ENCODE measurements around the gene ANXA3. TPM values are rescaled to one million over a fixed set of nuclear protein-coding genes. Genes with fewer than 3 reads are reported as not detected.
"Not testable (repeated sequence)": the region's sequence is repeated elsewhere in the genome, so short reads cannot be mapped to it uniquely, and the experiment has no call there.

Gene ANXA3
- total RNA-seq, 2 donors from 2014 or later, result 5.1 TPM; not detected in 1

- ATAC-seq (no peak), DNase-seq (no peak)
- Mint-ChIP-seq H3K4me3 (no peak overlapping the region), H3K36me3 (ENCODE audit: low read depth) (no peaks in the 10 kb centered on the region), H3K27ac (no peak overlapping the region), H3K4me1 (no peaks in the 10 kb centered on the region), H3K27me3 (peaks cover 6% of the 10 kb centered on the region)
- no peaks in the 10 kb centered on the region for H3K9me3 ChIP-seq (ENCODE audit: control insufficient read depth, low read length, poor library complexity, severe bottlenecking)
Measured at GRCh38 chr4:78525559-78525958, 26.0 kb upstream of the ANXA3 start.

GRCh38 chr4:78527103-78527502 is 24.5 kb upstream of the ANXA3 start:
- Mint-ChIP-seq H3K4me1 (no peaks in the 10 kb centered on the region), H3K27ac (no peak overlapping the region), H3K4me3 (no peak overlapping the region), H3K27me3 (peaks cover 6% of the 10 kb centered on the region), H3K36me3 (ENCODE audit: low read depth) (no peaks in the 10 kb centered on the region)
- H3K9me3 ChIP-seq (ENCODE audit: control insufficient read depth, low read length, poor library complexity, severe bottlenecking), result no peaks in the 10 kb centered on the region
- ATAC-seq, result no peak
- DNase-seq, result no peak

- Mint-ChIP-seq H3K36me3 (ENCODE audit: low read depth) (no peaks in the 10 kb centered on the region), H3K4me1 (no peaks in the 10 kb centered on the region), H3K27ac (no peak overlapping the region), H3K27me3 (peaks cover 6% of the 10 kb centered on the region), H3K4me3 (no peak overlapping the region)
- no peaks in the 10 kb centered on the region for H3K9me3 ChIP-seq (ENCODE audit: control insufficient read depth, low read length, poor library complexity, severe bottlenecking)
- DNase-seq (no peak), ATAC-seq (no peak)
Measured at GRCh38 chr4:78527555-78527954, 24.0 kb upstream of the ANXA3 start.

- ATAC-seq, result no peak
- DNase-seq, result no peak
- Mint-ChIP-seq H3K27ac (no peak overlapping the region), H3K4me1 (no peaks in the 10 kb centered on the region), H3K27me3 (peaks cover 8% of the 10 kb centered on the region), H3K4me3 (no peak overlapping the region), H3K36me3 (ENCODE audit: low read depth) (no peaks in the 10 kb centered on the region)
- H3K9me3 ChIP-seq (ENCODE audit: control insufficient read depth, low read length, poor library complexity, severe bottlenecking), result no peaks in the 10 kb centered on the region
Measured at GRCh38 chr4:78528327-78528726, 23.2 kb upstream of the ANXA3 start.

- Mint-ChIP-seq H3K27me3 (peaks cover 9% of the 10 kb centered on the region), H3K4me3 (no peak overlapping the region), H3K27ac (no peak overlapping the region), H3K4me1 (no peaks in the 10 kb centered on the region), H3K36me3 (ENCODE audit: low read depth) (no peaks in the 10 kb centered on the region)
- no peaks in the 10 kb centered on the region for H3K9me3 ChIP-seq (ENCODE audit: control insufficient read depth, low read length, poor library complexity, severe bottlenecking)
- DNase-seq (no peak), ATAC-seq (no peak)
Measured at GRCh38 chr4:78529569-78530209, 21.9 kb upstream of the ANXA3 start.

- no peak overlapping the region for H3K4me3 Mint-ChIP-seq
- H3K27ac Mint-ChIP-seq, result no peak overlapping the region
- DNase-seq (no peak), ATAC-seq (no peak)
- H3K27me3 Mint-ChIP-seq, result peaks cover 17% of the 10 kb centered on the region
- no peaks in the 10 kb centered on the region for H3K36me3 Mint-ChIP-seq (ENCODE audit: low read depth)
- no peaks in the 10 kb centered on the region for H3K9me3 ChIP-seq (ENCODE audit: control insufficient read depth, low read length, poor library complexity, severe bottlenecking)
- no peaks in the 10 kb centered on the region for H3K4me1 Mint-ChIP-seq
Measured at GRCh38 chr4:78532046-78532445, 19.5 kb upstream of the ANXA3 start.

- Mint-ChIP-seq H3K36me3 (ENCODE audit: low read depth) (no peaks in the 10 kb centered on the region), H3K27me3 (peaks cover 23% of the 10 kb centered on the region), H3K4me3 (no peak overlapping the region), H3K4me1 (no peaks in the 10 kb centered on the region), H3K27ac (no peak overlapping the region)
- no peaks in the 10 kb centered on the region for H3K9me3 ChIP-seq (ENCODE audit: control insufficient read depth, low read length, poor library complexity, severe bottlenecking)
- DNase-seq (no peak), ATAC-seq (no peak)
Measured at GRCh38 chr4:78533854-78534253, 17.7 kb upstream of the ANXA3 start.

- Mint-ChIP-seq H3K27ac (no peak overlapping the region), H3K27me3 (peaks cover 23% of the 10 kb centered on the region), H3K4me1 (no peaks in the 10 kb centered on the region), H3K36me3 (ENCODE audit: low read depth) (no peaks in the 10 kb centered on the region), H3K4me3 (no peak overlapping the region)
- DNase-seq (no peak), ATAC-seq (no peak)
- H3K9me3 ChIP-seq (ENCODE audit: control insufficient read depth, low read length, poor library complexity, severe bottlenecking), result no peaks in the 10 kb centered on the region
Measured at GRCh38 chr4:78534286-78534955, 17.1 kb upstream of the ANXA3 start.

GRCh38 chr4:78542373-78542772 is 9.2 kb upstream of the ANXA3 start:
- peaks cover 3% of the 10 kb centered on the region for H3K4me1 Mint-ChIP-seq
- no peaks in the 10 kb centered on the region for H3K9me3 ChIP-seq (ENCODE audit: control insufficient read depth, low read length, poor library complexity, severe bottlenecking)
- DNase-seq (no peak), ATAC-seq (no peak)
- H3K4me3 Mint-ChIP-seq, result no peak overlapping the region
- no peak overlapping the region for H3K27ac Mint-ChIP-seq
- peaks cover 2% of the 10 kb centered on the region for H3K36me3 Mint-ChIP-seq (ENCODE audit: low read depth)
- peaks cover 39% of the 10 kb centered on the region for H3K27me3 Mint-ChIP-seq

- H3K9me3 ChIP-seq (ENCODE audit: control insufficient read depth, low read length, poor library complexity, severe bottlenecking), result no peaks in the 10 kb centered on the region
- H3K4me3 Mint-ChIP-seq, result no peak overlapping the region
- DNase-seq (no peak), ATAC-seq (no peak)
- peaks cover 37% of the 10 kb centered on the region for H3K27me3 Mint-ChIP-seq
- peaks cover 2% of the 10 kb centered on the region for H3K36me3 Mint-ChIP-seq (ENCODE audit: low read depth)
- peaks cover 3% of the 10 kb centered on the region for H3K4me1 Mint-ChIP-seq
- no peak overlapping the region for H3K27ac Mint-ChIP-seq
Measured at GRCh38 chr4:78543424-78544125, 8.0 kb upstream of the ANXA3 start.

- Mint-ChIP-seq H3K27ac (no peak overlapping the region), H3K36me3 (ENCODE audit: low read depth) (peaks cover 2% of the 10 kb centered on the region), H3K4me3 (no peak overlapping the region), H3K27me3 (peaks cover 38% of the 10 kb centered on the region), H3K4me1 (peaks cover 3% of the 10 kb centered on the region)
- no peak for ATAC-seq
- no peak for DNase-seq
- no peaks in the 10 kb centered on the region for H3K9me3 ChIP-seq (ENCODE audit: control insufficient read depth, low read length, poor library complexity, severe bottlenecking)
Measured at GRCh38 chr4:78544678-78545077, 6.9 kb upstream of the ANXA3 start.

GRCh38 chr4:78545275-78546246 is 6.0 kb upstream of the ANXA3 start:
- H3K9me3 ChIP-seq (ENCODE audit: control insufficient read depth, low read length, poor library complexity, severe bottlenecking), result no peaks in the 10 kb centered on the region
- peaks cover 3% of the 10 kb centered on the region for H3K4me1 Mint-ChIP-seq
- H3K4me3 Mint-ChIP-seq, result no peak overlapping the region
- peaks cover 44% of the 10 kb centered on the region for H3K27me3 Mint-ChIP-seq
- H3K36me3 Mint-ChIP-seq (ENCODE audit: low read depth), result peaks cover 2% of the 10 kb centered on the region
- ATAC-seq (no peak), DNase-seq (no peak)
- no peak overlapping the region for H3K27ac Mint-ChIP-seq

- H3K9me3 ChIP-seq (ENCODE audit: control insufficient read depth, low read length, poor library complexity, severe bottlenecking); ATAC-seq; H3K27ac Mint-ChIP-seq; H3K4me3 Mint-ChIP-seq; DNase-seq; H3K36me3 Mint-ChIP-seq (ENCODE audit: low read depth); H3K4me1 Mint-ChIP-seq: not testable (repeated sequence)
- peaks cover 39% of the 10 kb centered on the region for H3K27me3 Mint-ChIP-seq
Measured at GRCh38 chr4:78547899-78548298, 3.7 kb upstream of the ANXA3 start.

Data from T-helper 17 cell (primary cell).